ENCODE measurements around the gene TMEM120A.

DNA sequence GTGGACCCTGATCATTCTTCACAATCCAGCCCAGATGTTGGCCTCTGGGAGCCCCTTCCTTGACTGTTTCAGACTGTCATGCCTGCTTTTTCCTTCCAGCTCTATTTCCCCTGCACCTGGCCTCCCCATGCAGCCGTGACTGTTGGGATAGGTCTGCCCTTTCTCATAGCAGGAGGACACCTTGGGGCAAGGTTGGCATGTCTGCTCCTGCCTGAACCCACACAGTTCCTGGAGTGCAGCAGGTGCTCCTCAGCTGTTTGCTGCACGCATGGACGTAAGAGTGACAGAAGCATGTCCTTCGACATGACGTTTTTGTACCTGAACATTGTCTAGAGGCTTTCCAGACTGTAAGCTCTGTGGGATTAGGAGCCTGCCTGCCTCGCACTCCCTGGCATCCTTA lies 55.5 kb downstream of the TMEM120A start:
- TF ChIP-seq TARDBP (IDR thresholded peaks at IDR 0.05; ENCODE audit: borderline replicate concordance) (no peak), RAD21 (IDR thresholded peaks at IDR 0.05; ENCODE audit: insufficient read depth, low read depth, low read length) (no peak)
- TF ChIP-seq, protein P1, sequence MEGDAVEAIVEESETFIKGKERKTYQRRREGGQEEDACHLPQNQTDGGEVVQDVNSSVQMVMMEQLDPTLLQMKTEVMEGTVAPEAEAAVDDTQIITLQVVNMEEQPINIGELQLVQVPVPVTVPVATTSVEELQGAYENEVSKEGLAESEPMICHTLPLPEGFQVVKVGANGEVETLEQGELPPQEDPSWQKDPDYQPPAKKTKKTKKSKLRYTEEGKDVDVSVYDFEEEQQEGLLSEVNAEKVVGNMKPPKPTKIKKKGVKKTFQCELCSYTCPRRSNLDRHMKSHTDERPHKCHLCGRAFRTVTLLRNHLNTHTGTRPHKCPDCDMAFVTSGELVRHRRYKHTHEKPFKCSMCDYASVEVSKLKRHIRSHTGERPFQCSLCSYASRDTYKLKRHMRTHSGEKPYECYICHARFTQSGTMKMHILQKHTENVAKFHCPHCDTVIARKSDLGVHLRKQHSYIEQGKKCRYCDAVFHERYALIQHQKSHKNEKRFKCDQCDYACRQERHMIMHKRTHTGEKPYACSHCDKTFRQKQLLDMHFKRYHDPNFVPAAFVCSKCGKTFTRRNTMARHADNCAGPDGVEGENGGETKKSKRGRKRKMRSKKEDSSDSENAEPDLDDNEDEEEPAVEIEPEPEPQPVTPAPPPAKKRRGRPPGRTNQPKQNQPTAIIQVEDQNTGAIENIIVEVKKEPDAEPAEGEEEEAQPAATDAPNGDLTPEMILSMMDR (IDR thresholded peaks at IDR 0.05 in 2 of 3, conservative IDR thresholded peaks at IDR 0.05 in 1 of 3; ENCODE audit: control insufficient read depth in 2 of 3, extremely low read depth in 1 of 3, insufficient read depth in 1 of 3, low read depth in 3 of 3, low read length in 3 of 3) = no peak
- TF ChIP-seq, protein P2, sequence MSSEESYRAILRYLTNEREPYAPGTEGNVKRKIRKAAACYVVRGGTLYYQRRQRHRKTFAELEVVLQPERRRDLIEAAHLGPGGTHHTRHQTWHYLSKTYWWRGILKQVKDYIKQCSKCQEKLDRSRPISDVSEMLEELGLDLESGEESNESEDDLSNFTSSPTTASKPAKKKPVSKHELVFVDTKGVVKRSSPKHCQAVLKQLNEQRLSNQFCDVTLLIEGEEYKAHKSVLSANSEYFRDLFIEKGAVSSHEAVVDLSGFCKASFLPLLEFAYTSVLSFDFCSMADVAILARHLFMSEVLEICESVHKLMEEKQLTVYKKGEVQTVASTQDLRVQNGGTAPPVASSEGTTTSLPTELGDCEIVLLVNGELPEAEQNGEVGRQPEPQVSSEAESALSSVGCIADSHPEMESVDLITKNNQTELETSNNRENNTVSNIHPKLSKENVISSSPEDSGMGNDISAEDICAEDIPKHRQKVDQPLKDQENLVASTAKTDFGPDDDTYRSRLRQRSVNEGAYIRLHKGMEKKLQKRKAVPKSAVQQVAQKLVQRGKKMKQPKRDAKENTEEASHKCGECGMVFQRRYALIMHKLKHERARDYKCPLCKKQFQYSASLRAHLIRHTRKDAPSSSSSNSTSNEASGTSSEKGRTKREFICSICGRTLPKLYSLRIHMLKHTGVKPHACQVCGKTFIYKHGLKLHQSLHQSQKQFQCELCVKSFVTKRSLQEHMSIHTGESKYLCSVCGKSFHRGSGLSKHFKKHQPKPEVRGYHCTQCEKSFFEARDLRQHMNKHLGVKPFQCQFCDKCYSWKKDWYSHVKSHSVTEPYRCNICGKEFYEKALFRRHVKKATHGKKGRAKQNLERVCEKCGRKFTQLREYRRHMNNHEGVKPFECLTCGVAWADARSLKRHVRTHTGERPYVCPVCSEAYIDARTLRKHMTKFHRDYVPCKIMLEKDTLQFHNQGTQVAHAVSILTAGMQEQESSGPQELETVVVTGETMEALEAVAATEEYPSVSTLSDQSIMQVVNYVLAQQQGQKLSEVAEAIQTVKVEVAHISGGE (CRISPR knock-in tag; IDR thresholded peaks at IDR 0.05) = no peak

Data from GM12878 (cell line).